Measurements from ENCODE around the gene FIGN. TPM values are rescaled to one million over a fixed set of nuclear protein-coding genes. Genes with fewer than 3 reads are reported as not detected.
A peak's percentile ranks its signal among the peaks of the same experiment; 100 is the strongest.

Gene FIGN
- total and polyA plus RNA-seq, 11 donors = 3.0 to 16.5 (median 12.1) TPM

GRCh38 chr2:163732727-163733126 lies 3.1 kb downstream of the FIGN start:
- no peaks in the 10 kb centered on the region for H3K9me3 ChIP-seq
- ATAC-seq (no peak), DNase-seq (no peak)
- H3K36me3 ChIP-seq = no peaks in the 10 kb centered on the region
- WGBS, 4 donors = 20 to 31% (median 27%) methylated on average over 4 of the region's 4 CpGs
- intact Hi-C loops (cut with DNase I) = loop anchor here in 8 of 10 donors (5.0 to 10.0 kb wide), 13 partner anchors 40 to 385 kb away; no protein-coding TSS in a partner anchor
- peak overlapping the region in 9 of 12 donors; percentile 57 to 80 (median 66) for H3K4me3 ChIP-seq
- peak overlapping the region; percentile 27 to 96 (median 90) for H3K27ac ChIP-seq
- peaks cover 0 to 35% (median 7%) of the 10 kb centered on the region in 12 donors for H3K4me1 ChIP-seq
- TF ChIP-seq CTCF (IDR thresholded peaks at IDR 0.05) (no peak), POLR2A (IDR thresholded peaks at IDR 0.05) (no peak)
- peaks cover 0 to 27% (median 0%) of the 10 kb centered on the region in 9 donors for H3K27me3 ChIP-seq

GRCh38 chr2:163731735-163732134 lies 4.1 kb downstream of the FIGN start:
- DNase-seq (no peak), ATAC-seq (no peak)
- TF ChIP-seq POLR2A (IDR thresholded peaks at IDR 0.05) (no peak), CTCF (IDR thresholded peaks at IDR 0.05) (no peak)
- H3K27ac ChIP-seq = peak overlapping the region; percentile 27 to 96 (median 90)
- peak overlapping the region in 9 of 12 donors; percentile 57 to 80 (median 66) for H3K4me3 ChIP-seq
- intact Hi-C loops (cut with DNase I) = loop anchor here in 8 of 10 donors (5.0 to 10.0 kb wide), 13 partner anchors 39 to 384 kb away; no protein-coding TSS in a partner anchor
- no peaks in the 10 kb centered on the region for H3K9me3 ChIP-seq
- H3K4me1 ChIP-seq = peaks cover 0 to 45% (median 7%) of the 10 kb centered on the region in 12 donors
- H3K27me3 ChIP-seq = peaks cover 0 to 20% (median 0%) of the 10 kb centered on the region in 9 donors
- H3K36me3 ChIP-seq = no peaks in the 10 kb centered on the region

- TF ChIP-seq CTCF (IDR thresholded peaks at IDR 0.05) (no peak), POLR2A (IDR thresholded peaks at IDR 0.05) (no peak)
- H3K9me3 ChIP-seq = no peaks in the 10 kb centered on the region
- WGBS, 4 donors = 86 to 95% (median 92%) methylated on average over 1 of the region's 1 CpG
- H3K4me1 ChIP-seq = peaks cover 0 to 56% (median 13%) of the 10 kb centered on the region in 12 donors
- no peaks in the 10 kb centered on the region for H3K36me3 ChIP-seq
- peaks cover 0 to 9% (median 0%) of the 10 kb centered on the region in 9 donors for H3K27me3 ChIP-seq
- DNase-seq = no peak
- H3K4me3 ChIP-seq = peak overlapping the region in 3 of 12 donors; percentile 1 to 80 (median 79)
- peak overlapping the region in 10 of 12 donors; percentile 11 to 96 (median 90) for H3K27ac ChIP-seq
- ATAC-seq = no peak
- intact Hi-C loops (cut with DNase I) = loop anchor here in 8 of 10 donors (5.0 to 10.0 kb wide), 13 partner anchors 38 to 383 kb away; no protein-coding TSS in a partner anchor
Measured at GRCh38 chr2:163730556-163730955, 5.3 kb downstream of the FIGN start.

- no peak for DNase-seq
Measured at GRCh38 chr2:163729636-163730273, 6.1 kb downstream of the FIGN start.

More at GRCh38 chr2:163729636-163730273, 6.1 kb downstream of the FIGN start:
- 69 to 74% (median 71%) methylated on average over 4 of the region's 4 CpGs for WGBS, 4 donors
- Histone ChIP-seq H3K4me3 (peak overlapping the region in 3 of 12 donors; percentile 1 to 79 (median 17)), H3K4me1 (peaks cover 0 to 57% (median 14%) of the 10 kb centered on the region in 12 donors), H3K9me3 (no peaks in the 10 kb centered on the region), H3K27me3 (peaks cover 0 to 1% (median 0%) of the 10 kb centered on the region in 9 donors), H3K27ac (peak overlapping the region in 9 of 12 donors; percentile 16 to 96 (median 90)), H3K36me3 (no peaks in the 10 kb centered on the region)
- TF ChIP-seq CTCF (IDR thresholded peaks at IDR 0.05) (no peak), POLR2A (IDR thresholded peaks at IDR 0.05) (no peak)
- no peak for ATAC-seq
- intact Hi-C loops (cut with DNase I) = loop anchor here in 8 of 10 donors (5.0 to 10.0 kb wide), 13 partner anchors 37 to 382 kb away; no protein-coding TSS in a partner anchor

Data from heart left ventricle (tissue), 16 donors.